Ascending aorta (tissue), 2 donors: Measurements from ENCODE around the gene SEMA6B. TPM values are rescaled to one million over a fixed set of nuclear protein-coding genes. Genes with fewer than 3 reads are reported as not detected.
"Not testable (repeated sequence)": the region's sequence is repeated elsewhere in the genome, so short reads cannot be mapped to it uniquely, and the experiment has no call there.

Source experiments
- DNase-seq, 2 donors: peaks; one replicate each; pipeline ENCODE4 v3.0.0-alpha.2; 2019; ENCODE audit warnings: low spot score in 2 of 2
- H3K27ac ChIP-seq, 2 donors: fragments of 200-600 bp; sonication (generic); one replicate each; pipeline ENCODE4 v1.5.1; 2016 to 2017; ENCODE audit warnings: mild to moderate bottlenecking in 1 of 2
- H3K27me3 ChIP-seq: fragments of 200-600 bp; sonication (generic); one replicate; pipeline ENCODE4 v1.5.1; 2017
- H3K36me3 ChIP-seq, 2 donors: fragments of 200-600 bp; sonication (generic); one replicate each; pipeline ENCODE4 v1.5.1; 2016
- H3K4me1 ChIP-seq, 2 donors: fragments of 200-600 bp; sonication (generic); one replicate each; pipeline ENCODE4 v1.5.1; 2016 to 2017; ENCODE audit warnings: mild to moderate bottlenecking in 1 of 2
- H3K4me3 ChIP-seq, 2 donors: fragments of 200-600 bp; sonication (generic); one replicate each; pipeline ENCODE4 v1.5.1; 2016 to 2017; ENCODE audit warnings: mild to moderate bottlenecking in 1 of 2
- H3K9me3 ChIP-seq, 2 donors: fragments of 200-600 bp; sonication (generic); one replicate each; pipeline ENCODE4 v1.5.1; 2016
- intact Hi-C: fragments of 100-400 bp; cut with DNase I; formaldehyde crosslinking; loops from one replicate; pipeline ENCODE4 v1.15.1; 2023
- total RNA-seq: library from RNA; depleted of rRNA; stranded (reverse); fragments of >200 nt; gene quantifications from one replicate; pipeline ENCODE4 v1.1.0, GENCODE V29; 2016
- TF ChIP-seq, protein P1 (sequence below), 3 experiments: fragments of 200-600 bp in 2 of 3; fragments of 450-650 bp in 1 of 3; sonication (generic) in 2 of 3; IDR thresholded peaks; one replicate each; pipeline ENCODE4 v1.5.1; 2016 to 2019; ENCODE audit warnings: antibody characterized with exemption in 3 of 3, mild to moderate bottlenecking in 1 of 3, moderate library complexity in 1 of 3

The SEMA6B gene
- total RNA-seq, 1 donor from 2014 or later = 80.6 TPM

GRCh38 chr19:4597278-4597974, 37.9 kb upstream of the SEMA6B start:
- H3K36me3 ChIP-seq = no peaks in the 10 kb centered on the region
- no peaks in the 10 kb centered on the region for H3K4me1 ChIP-seq
- no peak overlapping the region for H3K27ac ChIP-seq
- TF ChIP-seq, protein P1, sequence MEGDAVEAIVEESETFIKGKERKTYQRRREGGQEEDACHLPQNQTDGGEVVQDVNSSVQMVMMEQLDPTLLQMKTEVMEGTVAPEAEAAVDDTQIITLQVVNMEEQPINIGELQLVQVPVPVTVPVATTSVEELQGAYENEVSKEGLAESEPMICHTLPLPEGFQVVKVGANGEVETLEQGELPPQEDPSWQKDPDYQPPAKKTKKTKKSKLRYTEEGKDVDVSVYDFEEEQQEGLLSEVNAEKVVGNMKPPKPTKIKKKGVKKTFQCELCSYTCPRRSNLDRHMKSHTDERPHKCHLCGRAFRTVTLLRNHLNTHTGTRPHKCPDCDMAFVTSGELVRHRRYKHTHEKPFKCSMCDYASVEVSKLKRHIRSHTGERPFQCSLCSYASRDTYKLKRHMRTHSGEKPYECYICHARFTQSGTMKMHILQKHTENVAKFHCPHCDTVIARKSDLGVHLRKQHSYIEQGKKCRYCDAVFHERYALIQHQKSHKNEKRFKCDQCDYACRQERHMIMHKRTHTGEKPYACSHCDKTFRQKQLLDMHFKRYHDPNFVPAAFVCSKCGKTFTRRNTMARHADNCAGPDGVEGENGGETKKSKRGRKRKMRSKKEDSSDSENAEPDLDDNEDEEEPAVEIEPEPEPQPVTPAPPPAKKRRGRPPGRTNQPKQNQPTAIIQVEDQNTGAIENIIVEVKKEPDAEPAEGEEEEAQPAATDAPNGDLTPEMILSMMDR (IDR thresholded peaks at IDR 0.05) = no peak
- no peak overlapping the region for H3K4me3 ChIP-seq
- H3K27me3 ChIP-seq = peaks cover 10% of the 10 kb centered on the region
- no peak for DNase-seq
- H3K9me3 ChIP-seq = no peaks in the 10 kb centered on the region
- intact Hi-C loops = no loop called here

- Histone ChIP-seq H3K4me3 (no peak overlapping the region), H3K27ac (no peak overlapping the region), H3K36me3 (no peaks in the 10 kb centered on the region), H3K27me3 (peaks cover 10% of the 10 kb centered on the region), H3K9me3 (no peaks in the 10 kb centered on the region), H3K4me1 (no peaks in the 10 kb centered on the region)
- TF ChIP-seq, protein P1 (IDR thresholded peaks at IDR 0.05) = no peak
- no peak for DNase-seq
- intact Hi-C loops = no loop called here
These were observed 36.8 kb upstream of the SEMA6B start for GRCh38 chr19:4596033-4596904.

- H3K27me3 ChIP-seq, H3K9me3 ChIP-seq, H3K36me3 ChIP-seq, H3K4me1 ChIP-seq, H3K4me3 ChIP-seq, H3K27ac ChIP-seq, DNase-seq, intact Hi-C loops: not testable (repeated sequence)
These were observed 35.7 kb upstream of the SEMA6B start for GRCh38 chr19:4595158-4595557.

- intact Hi-C loops = no loop called here
- no peak overlapping the region for H3K4me3 ChIP-seq
- H3K9me3 ChIP-seq = no peaks in the 10 kb centered on the region
- DNase-seq = no peak
- no peaks in the 10 kb centered on the region for H3K4me1 ChIP-seq
- TF ChIP-seq, protein P1 (IDR thresholded peaks at IDR 0.05) = no peak
- H3K36me3 ChIP-seq = no peaks in the 10 kb centered on the region
- H3K27me3 ChIP-seq = peaks cover 10% of the 10 kb centered on the region
- no peak overlapping the region for H3K27ac ChIP-seq
These were observed 34.7 kb upstream of the SEMA6B start for GRCh38 chr19:4594201-4594600.

DNA sequence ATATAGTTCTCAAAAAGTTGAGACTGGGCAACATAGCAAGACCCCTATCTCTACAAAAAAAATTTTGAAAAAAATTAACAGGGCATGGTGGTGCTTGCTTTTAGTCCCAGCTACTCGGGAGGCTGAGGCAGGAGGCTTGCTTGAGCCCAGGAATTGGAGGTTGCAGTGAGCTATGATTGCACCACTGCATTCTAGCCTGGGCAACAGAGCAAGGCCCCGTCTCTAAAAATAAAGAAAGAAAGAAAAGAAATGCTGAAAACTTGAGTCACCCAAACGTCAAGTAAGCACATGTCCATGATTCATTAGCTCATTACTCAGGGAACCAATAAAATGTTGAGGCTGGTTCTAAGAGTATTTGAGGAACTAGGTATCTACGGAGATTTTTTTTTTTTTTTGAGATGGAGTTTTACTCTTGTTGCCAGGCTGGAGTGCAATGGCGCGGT, 33.9 kb upstream of the SEMA6B start:
- no peaks in the 10 kb centered on the region for H3K4me1 ChIP-seq
- no peak for DNase-seq
- H3K4me3 ChIP-seq = no peak overlapping the region
- no peaks in the 10 kb centered on the region for H3K9me3 ChIP-seq
- TF ChIP-seq, protein P1 (IDR thresholded peaks at IDR 0.05) = no peak
- H3K27me3 ChIP-seq = peaks cover 10% of the 10 kb centered on the region
- H3K27ac ChIP-seq = no peak overlapping the region
- intact Hi-C loops = no loop called here
- no peaks in the 10 kb centered on the region for H3K36me3 ChIP-seq

DNA sequence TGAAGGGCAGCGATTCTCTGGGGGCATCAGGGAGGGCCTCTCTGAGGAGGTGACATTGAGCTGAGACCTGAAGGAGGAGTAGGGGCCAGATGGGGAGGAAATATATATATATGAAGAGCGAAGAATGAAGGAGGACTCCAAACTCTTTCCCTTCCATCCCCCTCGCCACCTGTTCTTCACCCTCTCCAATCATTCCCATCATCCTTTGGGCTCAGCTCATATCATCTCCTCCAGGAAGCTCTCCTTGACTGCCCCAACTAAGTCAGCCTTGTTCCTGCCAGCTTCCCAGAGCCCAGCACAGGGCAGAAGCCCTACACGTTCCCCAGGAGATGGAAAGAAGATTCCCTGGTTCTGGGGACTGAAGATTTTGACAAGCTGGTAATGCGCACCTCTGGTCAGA, 33.0 kb upstream of the SEMA6B start:
- H3K4me1 ChIP-seq = no peaks in the 10 kb centered on the region
- DNase-seq = no peak
- H3K27me3 ChIP-seq = peaks cover 8% of the 10 kb centered on the region
- H3K36me3 ChIP-seq = no peaks in the 10 kb centered on the region
- H3K4me3 ChIP-seq = no peak overlapping the region
- no peak overlapping the region for H3K27ac ChIP-seq
- no peaks in the 10 kb centered on the region for H3K9me3 ChIP-seq
- intact Hi-C loops = no loop called here
- TF ChIP-seq, protein P1 (IDR thresholded peaks at IDR 0.05) = no peak
